CD4-positive, alpha-beta T cell (primary cell): Measurements from ENCODE around the gene PRSS16. TPM values are rescaled to one million over a fixed set of nuclear protein-coding genes. Genes with fewer than 3 reads are reported as not detected.

Experiments used
- ATAC-seq: fragments of 200-7000 bp; cut with Tn5 transposase; one replicate; pipeline ENCODE4 v1.10.0; 2022; ENCODE audit warnings: mild to moderate bottlenecking; ENCODE audit not compliant: poor library complexity
- CTCF ChIA-PET: fragments of 350-600 bp; sonication (Branson Sonifier 250); formaldehyde crosslinking; loops from one replicate; lab custom pipeline; 2021; ENCODE audit warnings: antibody characterized with exemption, inconsistent platforms; lab: Charles Lee
- POLR2A ChIA-PET: fragments of 350-600 bp; sonication (Branson Sonifier 250); formaldehyde crosslinking; loops from one replicate; lab custom pipeline; 2021; ENCODE audit warnings: antibody characterized with exemption, inconsistent platforms; lab: Charles Lee
- DNase-seq, 14 experiments: peaks; one replicate each; pipeline ENCODE4 v3.0.0-alpha.2; 2013 to 2020; ENCODE audit warnings: mixed read lengths in 2 of 14
- H3K27ac ChIP-seq, 2 donors: one replicate each; pipeline versions ENCODE4 v1.5.1 to v1.7.0; 2013; ENCODE audit warnings: low read length in 2 of 2, low read depth in 1 of 2, mild to moderate bottlenecking in 1 of 2
- H3K27me3 ChIP-seq, 2 experiments: 1 replicate in 1 of 2; 2 replicates in 1 of 2; pipeline versions ENCODE4 v1.6.1 to v1.7.0; 2013; ENCODE audit warnings: low read length in 2 of 2, control low read depth in 1 of 2, mild to moderate bottlenecking in 1 of 2, moderate library complexity in 1 of 2; ENCODE audit not compliant: insufficient read depth in 2 of 2, control insufficient read depth in 1 of 2
- H3K36me3 ChIP-seq: one replicate; pipeline ENCODE4 v1.6.1; 2013; ENCODE audit warnings: low read length, control low read depth; ENCODE audit not compliant: insufficient read depth
- H3K4me1 ChIP-seq: one replicate; pipeline ENCODE4 v1.6.1; 2013; ENCODE audit warnings: low read length, control low read depth; ENCODE audit not compliant: insufficient read depth
- H3K4me3 ChIP-seq: one replicate; pipeline ENCODE4 v1.5.1; 2013; ENCODE audit warnings: mild to moderate bottlenecking, low read length, moderate library complexity
- H3K9me3 ChIP-seq, 2 experiments: 1 replicate in 1 of 2; 2 replicates in 1 of 2; pipeline versions ENCODE4 v1.6.1 to v1.7.0; 2013; ENCODE audit warnings: low read length in 2 of 2, mild to moderate bottlenecking in 2 of 2, control low read depth in 1 of 2, moderate library complexity in 1 of 2; ENCODE audit not compliant: control insufficient read depth in 1 of 2, insufficient read depth in 1 of 2
- H3K27ac Mint-ChIP-seq: one replicate; pipeline ENCODE4 v1.8.0; 2020; ENCODE audit warnings: mixed read lengths
- H3K27me3 Mint-ChIP-seq: one replicate; pipeline ENCODE4 v1.8.0; 2021; ENCODE audit warnings: mixed read lengths
- H3K36me3 Mint-ChIP-seq: one replicate; pipeline ENCODE4 v1.8.0; 2021; ENCODE audit warnings: low read depth, mixed read lengths
- H3K4me1 Mint-ChIP-seq: one replicate; pipeline ENCODE4 v1.8.0; 2021; ENCODE audit warnings: low read depth, mixed read lengths
- H3K4me3 Mint-ChIP-seq: one replicate; pipeline ENCODE4 v1.8.0; 2020; ENCODE audit warnings: mild to moderate bottlenecking, mixed read lengths
- H3K9me3 Mint-ChIP-seq: one replicate; pipeline ENCODE4 v1.8.0; 2020; ENCODE audit warnings: mixed read lengths
- CTCF ChIP-seq: fragments of 200-600 bp; IDR thresholded peaks from one replicate; pipeline ENCODE4 v1.8.0; 2022; ENCODE audit warnings: antibody characterized with exemption, mild to moderate bottlenecking
- intact Hi-C, 2 experiments: fragments of 100-400 bp; cut with DNase I in 1 of 2; cut with micrococcal nuclease in 1 of 2; formaldehyde crosslinking; loops; one replicate each; pipeline versions ENCODE4 v1.15.1 to v1.9.0; 2023 to 2025; cut with DNase I, micrococcal nuclease
- total RNA-seq, 174 experiments: library from RNA in 2 of 174; stranded (reverse) in 2 of 174; gene quantifications; one replicate each; pipeline ENCODE4 v1.2.3 and lab custom pipeline; 2021 to 2026

PRSS16 gene
- total RNA-seq, 2 experiments from 2014 or later, result 0.69 to 0.98 TPM

GRCh38 chr6:27267857-27268434, 20.4 kb downstream of the PRSS16 start:
- Histone ChIP-seq H3K4me3 (no peak overlapping the region), H3K9me3 (peaks cover 0 to 9% of the 10 kb centered on the region in 2 experiments), H3K27ac (no peak overlapping the region), H3K27me3 (peaks cover 36 to 68% of the 10 kb centered on the region in 2 experiments), H3K4me1 (no peaks in the 10 kb centered on the region), H3K36me3 (no peaks in the 10 kb centered on the region)
- no peak for TF ChIP-seq CTCF
- Mint-ChIP-seq H3K9me3 (no peaks in the 10 kb centered on the region), H3K4me3 (no peak overlapping the region), H3K36me3 (no peaks in the 10 kb centered on the region), H3K27ac (no peak overlapping the region), H3K4me1 (no peaks in the 10 kb centered on the region), H3K27me3 (peaks cover 74% of the 10 kb centered on the region)
- ATAC-seq, result no peak
- no peak for DNase-seq
- CTCF ChIA-PET, result no interaction called here
- intact Hi-C loops, result no loop called here
- POLR2A ChIA-PET, result interaction anchor here (0.7 kb wide), 1 partner anchor 17 kb away, joined by 3 read pairs; no protein-coding TSS in a partner anchor

GRCh38 chr6:27268803-27269202, 21.3 kb downstream of the PRSS16 start:
- Mint-ChIP-seq H3K4me1 (no peaks in the 10 kb centered on the region), H3K27ac (no peak overlapping the region), H3K27me3 (peaks cover 74% of the 10 kb centered on the region), H3K36me3 (no peaks in the 10 kb centered on the region), H3K4me3 (no peak overlapping the region), H3K9me3 (no peaks in the 10 kb centered on the region)
- DNase-seq (no peak), ATAC-seq (no peak)
- Histone ChIP-seq H3K9me3 (peaks cover 0 to 9% of the 10 kb centered on the region in 2 experiments), H3K4me3 (no peak overlapping the region), H3K27ac (no peak overlapping the region), H3K27me3 (peaks cover 43 to 66% of the 10 kb centered on the region in 2 experiments), H3K36me3 (no peaks in the 10 kb centered on the region), H3K4me1 (no peaks in the 10 kb centered on the region)
- CTCF ChIA-PET, result no interaction called here
- POLR2A ChIA-PET, result interaction anchor here (0.7 kb wide), 1 partner anchor 17 kb away, joined by 3 read pairs; no protein-coding TSS in a partner anchor
- no peak for TF ChIP-seq CTCF
- intact Hi-C loops, result no loop called here

- ATAC-seq, result no peak
- peaks cover 7% of the 10 kb centered on the region for H3K9me3 Mint-ChIP-seq
Measured at GRCh38 chr6:27273783-27274182, 26.3 kb downstream of the PRSS16 start.

More at GRCh38 chr6:27273783-27274182, 26.3 kb downstream of the PRSS16 start:
- peaks cover 64 to 67% of the 10 kb centered on the region in 2 experiments for H3K27me3 ChIP-seq
- no peak for TF ChIP-seq CTCF
- H3K4me1 ChIP-seq, result no peaks in the 10 kb centered on the region
- H3K36me3 Mint-ChIP-seq, result no peaks in the 10 kb centered on the region
- peaks cover 0 to 32% of the 10 kb centered on the region in 2 experiments for H3K9me3 ChIP-seq
- no peaks in the 10 kb centered on the region for H3K4me1 Mint-ChIP-seq
- peaks cover 82% of the 10 kb centered on the region for H3K27me3 Mint-ChIP-seq
- no peak overlapping the region for H3K4me3 Mint-ChIP-seq
- no peak overlapping the region for H3K27ac ChIP-seq
- no peaks in the 10 kb centered on the region for H3K36me3 ChIP-seq
- DNase-seq, result no peak
- ChIA-PET POLR2A (no interaction called here), CTCF (interaction anchor here (0.9 kb wide), 1 partner anchor 564 kb away, joined by 3 read pairs; no protein-coding TSS in a partner anchor)
- no peak overlapping the region for H3K4me3 ChIP-seq
- intact Hi-C loops, result no loop called here
- H3K27ac Mint-ChIP-seq, result no peak overlapping the region
